Erythroblast (primary cell): ENCODE measurements around the gene IPO4.

Source experiments
- GATA1 ChIP-seq: IDR thresholded peaks from 2 replicates; pipeline ENCODE4 v1.6.1; 2011; ENCODE audit warnings: low read depth, mild to moderate bottlenecking, control low read depth, low read length, moderate library complexity
- POLR2A ChIP-seq: IDR thresholded peaks from 2 replicates; pipeline ENCODE4 v1.6.1; 2011; ENCODE audit warnings: mild to moderate bottlenecking, low read length

DNA sequence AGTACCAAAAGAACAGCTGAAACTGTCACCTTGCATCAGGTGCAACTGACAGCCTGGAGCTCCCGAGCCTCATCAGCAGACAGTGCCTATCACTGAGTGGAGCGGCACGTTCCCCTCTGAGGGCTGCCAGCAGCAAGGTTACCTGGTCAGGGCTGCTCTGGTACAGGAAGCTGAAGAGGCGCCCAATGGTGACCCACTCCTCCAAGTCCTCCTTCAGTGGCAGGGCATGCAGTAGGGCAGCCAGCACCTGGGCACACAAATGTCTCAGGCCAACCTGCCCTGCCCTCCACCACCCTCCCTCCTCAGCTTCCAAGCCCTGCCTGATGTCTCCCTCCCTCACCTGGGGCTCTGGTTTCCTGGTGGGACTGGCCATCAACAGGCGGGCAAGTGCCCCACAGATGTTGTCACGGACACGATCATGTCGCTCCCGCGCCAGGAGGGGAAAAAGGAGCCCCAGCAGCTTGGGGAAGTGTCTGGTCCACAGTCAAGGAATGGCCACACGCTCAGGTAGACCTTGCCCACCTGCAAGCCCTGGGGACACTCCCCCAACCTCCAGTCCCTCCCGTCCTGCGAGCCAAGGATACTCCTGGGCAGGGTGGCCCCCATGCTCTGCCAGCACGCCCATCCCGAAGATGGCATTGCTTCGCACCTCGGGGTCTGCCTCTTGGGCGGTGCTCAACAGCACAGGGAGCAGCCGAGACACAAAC, 7.1 kb downstream of the IPO4 start:
- TF ChIP-seq POLR2A (no peak), GATA1 (no peak)
